ENCODE results near the gene HECW1. TPM values are rescaled to one million over a fixed set of nuclear protein-coding genes. Genes with fewer than 3 reads are reported as not detected.

Gene HECW1
- total and polyA plus RNA-seq, 10 of the 15 experiments (the other 5 are each of a cell fraction or from before 2014, with no cell fraction given), result under 0.01 to 0.31 (median 0.04) TPM; not detected in 3

- TF ChIP-seq HDAC6 (IDR thresholded peaks at IDR 0.05; ENCODE audit: unreplicated experiment) (no peak), TCF12 (IDR thresholded peaks at IDR 0.05; ENCODE audit: low read depth, low read length) (no peak), SMARCA5 (IDR thresholded peaks at IDR 0.05) (no peak)
Observed at GRCh38 chr7:43124388-43124787, 11.9 kb downstream of the HECW1 start (continued).

GRCh38 chr7:43130347-43130746 is 17.9 kb downstream of the HECW1 start:
- no TSS peak for BruUV-seq (replicated peaks)
- POLR2A ChIA-PET, result no interaction called here
- WGBS (ENCODE audit: insufficient coverage, insufficient replicate concordance, low lambda C conversion rate, missing lambda C conversion rate), result 52% methylated on average over 3 of the region's 3 CpGs

GRCh38 chr7:43135129-43135528 is 22.7 kb downstream of the HECW1 start:
- in situ Hi-C loops (cut with MboI), result no loop called here
- no peak for FAIRE-seq

More at GRCh38 chr7:43130347-43130746, 17.9 kb downstream of the HECW1 start:
- intact Hi-C loops (cut with micrococcal nuclease; ENCODE audit: unreplicated experiment), result no loop called here
- in situ Hi-C loops (cut with MboI), result no loop called here
- DNase-seq (ENCODE audit: low read depth, low spot score) (no peak), ATAC-seq (no peak), FAIRE-seq (no peak)
- CTCF ChIA-PET, result no interaction called here
- SMC1A ChIA-PET (ENCODE audit: uncharacterized antibody, unreplicated experiment), result no interaction called here
- no peaks in the 10 kb centered on the region for H4K20me1 ChIP-seq (ENCODE audit: control insufficient read depth, insufficient read depth)
- no peaks in the 10 kb centered on the region for H3K4me1 ChIP-seq (ENCODE audit: control insufficient read depth, insufficient read depth, low read length)
- no peaks in the 10 kb centered on the region; a peak in 1 of 4 replicates for H3K27me3 ChIP-seq (replicated peaks in 1 of 2; ENCODE audit: control insufficient read depth in 2 of 2, insufficient read depth in 2 of 2, low read length in 1 of 2)
- no peak overlapping the region for H3K4me3 ChIP-seq
- RAD21 ChIA-PET (ENCODE audit: unreplicated experiment), result no interaction called here
- no peak overlapping the region for H3K27ac ChIP-seq (ENCODE audit: control insufficient read depth, insufficient read depth)
- TF ChIP-seq ATF7 (IDR thresholded peaks at IDR 0.05; ENCODE audit: low read depth), result no peak
- TF ChIP-seq TCF12 (IDR thresholded peaks at IDR 0.05; ENCODE audit: low read depth, low read length), result no peak
- no peak for TF ChIP-seq YY1 (IDR thresholded peaks at IDR 0.05; ENCODE audit: low read depth, low read length)
- H3K9ac ChIP-seq (ENCODE audit: control insufficient read depth, insufficient read depth, low read length), result no peak overlapping the region
- no peaks in the 10 kb centered on the region for H3K9me3 ChIP-seq (replicated peaks; ENCODE audit: control insufficient read depth, insufficient read depth, low read length)
- no peak overlapping the region for H2AFZ ChIP-seq (ENCODE audit: control insufficient read depth, low read depth, low read length)
- no peaks in the 10 kb centered on the region for H3K79me2 ChIP-seq (ENCODE audit: control insufficient read depth, insufficient read depth, low read length)
- no peaks in the 10 kb centered on the region for H3K36me3 ChIP-seq (ENCODE audit: control insufficient read depth in 2 of 2, insufficient read depth in 2 of 2, low read length in 1 of 2)
- no peak overlapping the region for H3K4me2 ChIP-seq (ENCODE audit: control insufficient read depth, insufficient read depth)

More at GRCh38 chr7:43135129-43135528, 22.7 kb downstream of the HECW1 start:
- ATAC-seq, result no peak
- Histone ChIP-seq H4K20me1 (ENCODE audit: control insufficient read depth, insufficient read depth) (no peaks in the 10 kb centered on the region), H3K27ac (ENCODE audit: control insufficient read depth, insufficient read depth) (no peak overlapping the region), H3K79me2 (ENCODE audit: control insufficient read depth, insufficient read depth, low read length) (no peaks in the 10 kb centered on the region), H3K4me1 (ENCODE audit: control insufficient read depth, insufficient read depth, low read length) (no peaks in the 10 kb centered on the region), H3K36me3 (ENCODE audit: control insufficient read depth in 2 of 2, insufficient read depth in 2 of 2, low read length in 1 of 2) (no peaks in the 10 kb centered on the region), H3K4me3 (no peak overlapping the region), H2AFZ (ENCODE audit: control insufficient read depth, low read depth, low read length) (no peak overlapping the region), H3K27me3 (replicated peaks in 1 of 2; ENCODE audit: control insufficient read depth in 2 of 2, insufficient read depth in 2 of 2, low read length in 1 of 2) (peaks cover 0 to 2% of the 10 kb centered on the region in 2 experiments; a peak in 2 of 4 replicates), H3K9ac (ENCODE audit: control insufficient read depth, insufficient read depth, low read length) (no peak overlapping the region), H3K4me2 (ENCODE audit: control insufficient read depth, insufficient read depth) (no peak overlapping the region), H3K9me3 (replicated peaks; ENCODE audit: control insufficient read depth, insufficient read depth, low read length) (no peaks in the 10 kb centered on the region)
- intact Hi-C loops (cut with micrococcal nuclease; ENCODE audit: unreplicated experiment), result loop anchor here (5.0 kb wide), 1 partner anchor 87 kb away; no protein-coding TSS in a partner anchor
- no peak for DNase-seq (ENCODE audit: low read depth, low spot score)
- ChIA-PET SMC1A (ENCODE audit: uncharacterized antibody, unreplicated experiment) (interaction anchor here (0.8 to 1.5 kb wide), 5 partner anchors 12 to 288 kb away, joined by 3 read pairs; no protein-coding TSS in a partner anchor), POLR2A (no interaction called here), CTCF (interaction anchor here (1.1 to 1.2 kb wide), 2 partner anchors 8 to 100 kb away, joined by 3 to 8 read pairs; no protein-coding TSS in a partner anchor), RAD21 (ENCODE audit: unreplicated experiment) (interaction anchor here (0.6 kb wide), 1 partner anchor 1662 kb away, joined by 3 read pairs; no protein-coding TSS in a partner anchor)
- 29% methylated on average over 1 of the region's 1 CpG for WGBS (ENCODE audit: insufficient coverage, insufficient replicate concordance, low lambda C conversion rate, missing lambda C conversion rate)
- BruUV-seq (replicated peaks), result no TSS peak
- TF ChIP-seq NFYB (IDR thresholded peaks at IDR 0.05; ENCODE audit: insufficient read depth, low read depth, low read length) (no peak), BHLHE40 (IDR thresholded peaks at IDR 0.05; ENCODE audit: borderline replicate concordance in 1 of 2, low read depth in 2 of 2, low read length in 1 of 2) (no peak)

Data from GM12878 (cell line).